HG03280 (cell line): Measurements from ENCODE around the gene TOR1AIP1.
"Not testable (repeated sequence)": the region's sequence is repeated elsewhere in the genome, so short reads cannot be mapped to it uniquely, and the experiment has no call there.

Source experiments
- ATAC-seq: cut with Tn5 transposase; IDR thresholded peaks from one replicate; pipeline ENCODE4 v1.9.1; 2021; ENCODE audit warnings: mild to moderate bottlenecking, moderate library complexity; ENCODE audit not compliant: unreplicated experiment

Gene TOR1AIP1

DNA sequence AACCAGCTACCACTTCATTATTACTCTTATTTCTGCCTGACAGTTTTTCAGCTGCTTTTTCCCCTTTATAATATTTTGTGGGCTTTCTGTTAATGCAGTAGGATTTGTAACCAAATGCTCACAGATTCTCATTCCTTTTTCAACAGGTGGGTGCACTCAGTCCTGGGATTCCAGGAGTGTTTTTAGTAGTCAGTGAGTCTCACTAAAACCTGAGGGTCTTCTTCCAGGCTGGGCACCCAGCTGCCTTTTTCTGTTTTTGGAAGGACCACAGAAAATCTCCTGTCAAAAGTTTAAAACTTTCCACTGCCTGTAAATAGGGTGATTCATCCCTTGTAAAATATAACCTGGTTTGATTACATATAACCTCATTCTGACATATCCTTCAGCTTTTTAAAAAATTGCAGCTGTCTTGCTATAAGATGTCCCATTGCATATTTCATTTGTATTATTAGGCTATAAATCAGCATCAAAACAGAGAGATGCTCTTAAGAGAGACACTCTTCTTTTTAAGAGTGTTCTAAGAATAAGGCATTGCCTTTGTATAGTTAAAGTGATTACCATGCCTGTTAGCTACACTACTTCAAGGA, 55.7 kb downstream of the TOR1AIP1 start:
- no peak for ATAC-seq

DNA sequence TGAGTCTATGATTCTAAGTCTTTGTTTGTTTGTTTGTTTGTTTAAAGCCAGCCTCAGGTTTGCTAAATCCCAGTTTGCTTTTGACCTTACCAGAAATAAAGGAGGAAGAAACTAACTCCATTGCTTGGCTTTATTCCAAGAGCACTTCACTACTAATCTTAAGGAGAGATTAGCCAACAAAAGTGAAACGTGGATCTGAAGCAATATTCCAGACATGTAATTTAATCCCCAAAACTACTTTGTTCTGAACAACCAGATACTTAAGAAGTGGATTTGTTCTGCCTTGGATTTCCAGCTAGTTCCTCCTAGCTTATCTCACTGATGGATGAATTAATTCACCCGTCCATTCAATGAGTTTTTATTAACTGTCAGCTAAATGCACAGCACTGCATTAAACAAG, 56.7 kb downstream of the TOR1AIP1 start:
- no peak for ATAC-seq

DNA sequence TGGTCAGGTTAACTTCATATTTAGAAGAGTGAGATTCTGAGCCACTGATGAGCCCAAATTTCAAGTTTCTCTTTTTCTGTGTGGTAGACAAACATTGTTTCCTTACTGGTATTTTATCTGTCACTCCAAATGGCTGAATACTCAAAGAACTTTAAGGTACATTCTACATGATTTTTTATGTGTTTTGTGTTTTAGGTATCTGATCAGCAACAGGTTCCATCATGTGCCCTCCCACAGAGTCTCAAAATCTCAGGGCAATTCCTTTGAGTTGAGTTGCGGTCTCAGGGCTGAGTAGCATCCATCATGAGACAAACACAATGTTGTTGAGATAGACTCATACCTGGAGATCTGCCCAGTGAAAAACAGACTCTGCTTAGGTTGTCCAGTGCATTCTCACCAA, 57.9 kb downstream of the TOR1AIP1 start:
- ATAC-seq: no peak

DNA sequence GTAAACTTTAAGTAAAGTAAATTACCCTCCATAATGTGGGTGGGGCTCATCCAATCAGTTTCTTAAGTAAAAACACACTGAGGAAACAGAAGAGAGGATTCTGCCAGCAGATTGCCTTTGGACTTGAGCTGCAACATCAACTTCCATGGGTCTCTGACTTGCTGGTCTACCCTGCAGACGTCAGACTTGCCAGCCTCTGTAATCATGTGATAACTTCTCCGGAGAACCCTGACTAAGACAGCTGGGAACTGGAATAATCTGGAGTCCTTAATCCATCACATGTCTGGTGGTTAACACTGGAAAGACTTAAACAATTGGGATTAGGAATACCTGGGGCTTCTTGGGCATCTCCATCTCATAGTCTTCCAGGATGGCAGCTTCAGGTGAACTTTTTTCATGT, 59.4 kb downstream of the TOR1AIP1 start:
- no peak for ATAC-seq

DNA sequence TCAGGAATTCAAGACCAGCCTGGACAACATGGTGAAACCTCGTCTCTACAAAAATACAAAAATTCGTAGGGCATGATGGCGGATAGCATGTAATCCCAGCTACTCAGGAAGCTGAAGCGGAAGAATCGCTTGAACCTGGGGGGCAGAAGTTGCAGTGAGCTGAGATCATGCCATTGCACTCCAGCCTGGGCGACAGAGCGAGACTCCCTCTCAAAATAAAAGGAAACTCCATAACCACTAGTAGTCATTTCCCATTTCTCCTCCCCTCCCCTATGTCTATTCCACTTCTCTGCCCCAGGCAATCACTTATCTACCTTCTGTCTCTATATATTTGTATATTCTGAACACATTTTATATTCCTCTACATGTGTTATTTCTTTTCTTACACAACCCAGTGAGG, 68.6 kb downstream of the TOR1AIP1 start:
- ATAC-seq: no peak

DNA sequence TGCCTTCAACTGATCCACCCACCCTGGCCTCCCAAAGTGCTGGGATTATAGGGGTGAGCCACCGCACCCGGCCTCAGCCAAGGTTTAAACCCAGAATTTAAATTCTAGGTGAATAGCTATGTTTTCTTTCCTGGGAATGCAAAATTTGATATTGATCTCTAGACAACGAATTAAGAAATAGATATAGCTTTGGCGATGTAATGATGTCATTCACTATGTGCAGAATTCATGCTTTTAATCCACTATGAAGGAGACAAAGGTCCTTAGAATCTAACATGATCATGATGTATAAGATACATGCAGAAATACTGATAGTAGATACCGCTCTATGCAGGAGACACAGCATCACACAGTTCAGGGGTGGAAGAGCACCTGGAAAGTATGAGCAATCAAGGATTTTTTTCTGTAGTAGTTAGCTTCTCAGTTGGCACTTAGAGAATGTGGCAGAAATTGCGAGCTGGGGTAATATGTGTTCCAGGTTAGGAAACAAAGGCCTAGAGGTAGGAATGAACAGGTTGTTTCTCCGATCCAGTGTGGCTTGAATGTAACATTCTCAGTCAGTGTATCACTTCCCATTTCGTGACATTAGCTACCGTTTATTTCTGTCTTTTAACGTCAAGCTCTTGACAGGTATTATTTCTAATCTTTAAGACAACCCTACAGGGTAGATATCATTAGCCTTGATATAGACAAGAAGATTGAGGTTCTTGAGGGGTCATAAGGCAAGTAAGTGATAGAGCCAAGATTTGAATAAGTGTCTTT, 69.5 kb downstream of the TOR1AIP1 start:
- no peak for ATAC-seq

DNA sequence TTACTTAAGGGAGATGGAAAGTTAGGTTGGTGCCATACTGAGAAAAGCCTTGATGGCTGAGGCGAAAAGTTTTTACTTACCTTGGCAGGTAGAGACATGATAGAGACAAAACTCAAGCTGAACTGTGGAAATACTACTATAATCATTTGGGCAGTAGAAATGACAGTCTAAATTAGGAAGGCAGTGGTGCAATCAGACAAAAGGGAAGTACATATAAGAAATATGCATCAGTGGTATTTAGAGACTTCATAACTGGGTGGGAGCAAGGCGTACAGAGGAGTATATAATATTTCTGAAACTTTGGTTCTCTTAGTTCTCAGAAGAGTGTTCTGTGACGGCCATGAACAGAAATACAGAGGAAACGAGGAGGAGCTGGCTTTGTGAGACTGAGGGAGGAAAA, 70.1 kb downstream of the TOR1AIP1 start:
- ATAC-seq: no peak

DNA sequence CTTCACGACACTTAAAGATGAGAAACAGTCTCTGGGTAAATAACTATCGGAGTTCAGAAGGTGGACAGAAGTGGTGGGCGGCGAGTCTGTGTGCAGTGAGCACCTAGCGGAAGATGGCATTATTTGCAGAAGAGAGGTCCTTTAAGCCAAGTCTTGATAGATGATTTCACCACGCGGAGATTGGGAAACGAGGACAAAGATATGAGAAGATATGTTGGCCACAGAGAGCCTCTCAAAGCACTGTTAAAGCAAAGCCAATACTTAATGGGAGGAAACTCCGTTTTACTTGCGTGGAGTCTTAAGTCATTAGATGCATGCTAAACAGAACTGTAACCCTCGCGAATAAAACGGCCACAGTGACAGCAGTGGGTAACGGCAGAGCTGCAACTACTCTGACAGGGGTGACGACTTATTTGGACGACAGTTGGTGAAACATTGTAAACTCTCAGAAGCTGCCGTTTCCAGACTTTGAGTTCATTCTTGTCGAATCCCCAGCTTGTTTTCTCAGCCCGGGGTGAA, 71.9 kb downstream of the TOR1AIP1 start:
- ATAC-seq: peak; percentile 30

DNA sequence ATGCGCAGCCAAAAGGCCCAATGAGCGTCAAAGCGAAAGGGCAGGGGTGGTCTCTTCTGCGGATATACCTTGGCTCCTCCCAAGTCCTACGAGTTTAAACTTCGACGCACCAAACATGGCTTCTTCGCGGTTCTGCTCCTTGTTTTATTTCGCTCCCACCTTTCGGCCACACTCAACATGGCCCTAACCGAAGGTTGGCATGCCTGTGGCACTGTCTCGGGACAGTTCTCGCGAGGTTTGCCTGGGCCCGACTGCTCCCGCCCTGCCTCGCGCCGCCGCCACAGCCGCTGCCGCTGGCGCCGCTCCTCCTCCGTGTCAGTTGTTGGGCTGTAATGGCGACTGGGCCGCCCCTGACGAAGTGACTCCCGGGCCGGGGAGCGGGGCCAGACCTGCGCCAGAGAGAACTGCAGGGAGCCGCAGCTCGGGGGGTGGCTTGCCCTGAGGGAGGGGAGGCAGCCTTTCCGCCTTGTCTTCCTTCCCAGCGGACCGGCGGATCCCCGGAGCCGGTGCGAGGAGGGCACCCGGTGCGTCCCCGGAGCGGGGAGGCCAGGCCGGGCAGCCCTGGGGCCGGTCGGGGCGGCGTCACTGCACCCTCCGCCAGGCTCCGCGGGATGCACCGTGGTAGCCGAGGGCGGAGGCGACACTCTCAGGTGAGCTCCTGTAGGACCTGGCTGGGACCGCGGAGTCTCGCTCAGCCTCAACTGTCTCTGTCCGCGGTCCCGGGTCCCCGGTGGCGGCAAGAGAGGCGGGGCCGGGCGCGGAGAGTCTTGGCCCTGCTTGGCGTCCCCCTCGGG, 72.6 kb downstream of the TOR1AIP1 start, which contains the start of gene CEP350:
CEP350 (plus strand) TSS at position 318 of the 794 bp plus-strand sequence. CDS start 31,372 bp downstream, outside the sequence.
- peak; percentile 90 for ATAC-seq

DNA sequence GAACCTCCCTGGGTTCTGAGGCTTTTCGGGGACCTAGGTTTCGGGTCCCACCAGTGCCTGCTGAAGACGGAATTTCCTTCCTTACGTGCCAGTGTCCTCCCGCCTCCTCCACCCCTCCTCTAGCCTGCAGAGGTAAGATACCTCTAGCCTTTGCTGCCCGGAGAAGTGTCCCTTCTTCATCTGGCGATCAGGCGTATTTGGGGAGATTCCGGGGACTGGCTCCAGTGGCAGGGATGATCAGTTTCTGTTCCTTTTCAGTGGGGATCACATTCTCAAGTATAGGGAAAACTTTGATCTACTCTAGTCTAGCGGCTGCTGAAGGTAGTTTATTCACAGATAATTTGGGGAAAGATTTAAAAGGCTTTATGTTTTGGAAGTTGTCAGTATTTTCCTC, 73.2 kb downstream of the TOR1AIP1 start:
- peak; percentile 2 for ATAC-seq

DNA sequence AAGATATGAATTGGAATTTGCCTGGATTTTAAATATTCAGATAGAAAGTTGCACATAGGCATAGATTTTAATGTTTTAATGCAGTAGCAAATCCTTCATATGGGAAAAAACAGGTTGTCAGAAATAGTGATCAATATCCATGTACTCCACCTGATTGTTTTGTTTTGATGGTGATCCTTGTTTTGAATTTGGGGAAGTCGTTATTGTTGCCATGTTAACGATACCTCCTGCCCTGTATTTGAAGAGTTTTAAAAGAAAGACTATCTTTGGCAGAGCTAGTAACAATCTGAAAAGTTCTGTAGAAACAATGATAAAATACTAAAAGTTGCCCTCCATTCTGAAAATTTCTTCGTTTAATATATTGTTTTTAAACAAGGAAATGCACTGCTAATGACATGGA, 73.6 kb downstream of the TOR1AIP1 start:
- ATAC-seq: no peak

DNA sequence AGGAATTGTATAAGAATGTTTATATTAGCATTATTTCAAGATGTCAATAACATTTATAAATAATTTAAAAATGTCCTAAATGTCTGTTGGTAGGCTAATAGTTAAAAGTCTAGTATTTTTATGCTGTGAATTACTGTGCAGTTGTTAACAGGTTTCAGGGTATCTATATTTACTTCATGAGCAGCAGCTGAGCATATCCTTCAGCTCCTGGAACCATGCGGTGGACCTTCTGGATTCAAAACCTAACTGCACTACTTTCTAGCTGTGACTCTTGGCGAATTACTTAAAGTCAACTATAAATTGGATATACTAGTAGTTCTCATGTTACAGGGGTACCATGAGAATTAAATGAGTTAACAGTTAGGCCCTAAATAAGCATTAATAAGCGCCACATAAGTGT, 76.3 kb downstream of the TOR1AIP1 start:
- ATAC-seq: no peak

DNA sequence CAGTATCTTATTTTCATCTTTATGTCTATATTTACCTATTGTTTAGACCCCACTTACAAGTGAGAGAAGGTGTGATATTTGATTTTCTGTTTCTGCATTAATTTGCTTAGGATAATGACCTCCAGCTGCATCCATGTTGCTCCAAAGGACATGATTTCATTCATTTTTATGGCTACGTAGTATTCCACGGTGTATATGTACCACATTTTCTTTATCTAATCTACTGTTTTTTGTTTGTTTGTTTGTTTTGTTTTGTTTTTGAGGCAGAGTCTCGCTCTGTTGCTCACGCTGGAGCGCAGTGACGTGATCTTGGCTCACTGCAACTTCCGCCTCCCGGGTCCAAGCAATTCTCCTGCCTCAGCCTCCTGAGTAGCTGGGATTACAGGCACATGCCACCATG, 80.1 kb downstream of the TOR1AIP1 start:
- not testable (repeated sequence) for ATAC-seq

DNA sequence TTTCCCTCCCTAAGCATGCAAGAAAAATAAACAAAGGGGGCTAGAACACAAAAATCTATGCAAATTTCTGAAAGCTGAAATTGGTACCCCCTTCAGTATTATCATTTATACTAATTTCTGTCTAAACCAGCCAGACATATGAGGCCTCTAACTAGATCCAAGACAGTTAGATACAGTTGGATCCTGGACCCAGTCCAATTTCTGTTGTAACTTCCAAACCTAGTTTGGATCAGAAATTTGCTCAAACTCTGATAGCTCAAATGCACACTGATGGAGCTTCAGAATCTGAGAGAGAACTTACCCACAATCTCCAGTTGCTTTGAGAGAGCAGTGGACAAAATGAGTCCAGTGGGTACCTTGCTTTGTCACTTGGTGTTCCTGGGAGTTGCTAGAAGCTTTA, 84.5 kb downstream of the TOR1AIP1 start:
- no peak for ATAC-seq

DNA sequence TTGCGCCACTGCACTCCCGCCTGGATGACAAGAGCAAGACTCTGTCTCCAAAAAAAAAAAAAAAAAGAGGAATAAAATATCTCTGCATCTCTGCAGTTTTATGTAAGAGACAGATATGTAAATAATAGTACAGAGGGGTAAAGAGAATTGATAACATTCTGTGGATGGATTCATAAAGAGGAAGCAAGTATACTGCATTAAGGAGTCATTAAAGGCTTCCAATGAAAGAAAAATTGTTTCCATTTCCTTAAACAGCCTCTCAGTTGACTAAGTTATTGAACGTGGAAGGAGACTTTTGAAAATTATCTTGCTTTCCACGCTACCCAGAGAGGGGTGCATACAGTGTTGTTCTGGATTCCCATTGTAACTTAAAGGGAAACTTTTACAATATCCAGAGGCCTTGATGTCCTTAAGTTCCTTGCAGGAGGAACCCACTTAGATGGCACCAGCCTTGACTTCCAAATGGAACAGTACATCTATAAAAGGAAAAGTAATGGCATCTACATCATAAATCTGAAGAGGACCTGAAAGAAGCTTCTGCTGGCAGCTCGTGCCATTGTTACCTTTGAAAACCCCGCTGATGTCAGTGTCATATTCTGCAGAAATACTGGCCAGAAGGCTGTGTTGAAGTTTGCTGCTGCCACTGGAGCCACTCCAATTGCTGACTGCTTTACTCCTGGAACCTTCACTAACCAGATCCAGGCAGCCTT, 86.4 kb downstream of the TOR1AIP1 start:
- ATAC-seq: no peak

DNA sequence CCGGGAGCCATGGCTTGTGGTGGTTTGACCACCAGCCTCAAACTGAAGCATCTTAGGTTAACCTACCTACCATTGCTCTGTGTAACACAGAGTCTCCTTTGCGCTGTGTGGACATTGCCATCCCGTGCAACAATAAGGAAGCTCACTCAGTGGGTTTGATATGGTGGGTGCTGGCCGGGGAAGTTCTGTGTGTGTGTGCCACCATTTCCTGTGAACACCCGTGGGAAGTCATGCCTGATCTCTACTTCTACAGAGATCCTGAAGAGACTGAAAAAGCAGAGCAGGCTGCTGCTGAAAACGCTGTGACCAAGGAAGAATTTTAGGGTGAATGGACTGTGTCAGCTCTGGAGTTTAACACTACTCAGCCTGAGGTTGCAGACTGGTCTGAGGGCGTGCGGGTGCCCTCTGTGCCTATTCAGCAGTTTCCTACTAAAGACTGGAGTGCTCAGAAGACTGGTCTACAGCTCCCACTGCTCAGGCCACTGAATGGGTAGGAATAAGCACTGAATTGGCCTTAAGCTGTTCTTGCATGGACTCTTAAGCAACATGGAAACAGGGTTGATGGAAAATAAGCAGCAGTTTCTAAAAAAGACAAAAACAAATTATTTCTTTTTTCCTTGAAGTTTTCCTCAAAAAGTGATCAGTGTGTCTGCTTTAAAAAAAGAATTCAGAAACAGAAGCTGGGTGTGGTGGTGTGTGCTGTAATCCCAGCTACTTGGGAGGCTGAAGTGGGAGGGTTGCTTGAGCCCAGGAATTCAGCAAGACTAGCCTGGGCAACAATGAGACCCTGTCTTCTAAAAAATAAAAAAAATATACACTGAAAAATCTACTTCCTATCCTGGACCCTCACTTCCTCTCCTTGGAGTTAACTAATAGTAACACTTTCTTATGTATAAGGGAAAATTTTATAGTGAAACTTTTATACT, 87.2 kb downstream of the TOR1AIP1 start:
- ATAC-seq: no peak
